ENCODE results near the gene POU4F3.

GRCh38 chr5:146311278-146311677 is 27.4 kb upstream of the POU4F3 start:
- TF ChIP-seq POLR2A (IDR thresholded peaks at IDR 0.05; ENCODE audit: low read length) (no peak), GATA1 (IDR thresholded peaks at IDR 0.05; ENCODE audit: low read depth, low read length) (no peak)

All from erythroblast (primary cell).